HG03342 (cell line): Measurements from ENCODE around the gene SLC40A1.
"Not testable (repeated sequence)": the region's sequence is repeated elsewhere in the genome, so short reads cannot be mapped to it uniquely, and the experiment has no call there.

Experiments used
- ATAC-seq: cut with Tn5 transposase; IDR thresholded peaks from one replicate; pipeline ENCODE4 v1.9.1; 2021; ENCODE audit warnings: mild to moderate bottlenecking, moderate library complexity; ENCODE audit not compliant: unreplicated experiment

SLC40A1 gene

GRCh38 chr2:189580658-189581353, at the start of gene SLC40A1:
SLC40A1 (minus strand) TSS chr2:189580786; CDS start chr2:189580460, 326 bp downstream.
- ATAC-seq: peak; percentile 64

- ATAC-seq: no peak
These were observed 49.2 kb upstream of the SLC40A1 start for GRCh38 chr2:189629531-189630453.

- no peak for ATAC-seq
These were observed 48.4 kb upstream of the SLC40A1 start for GRCh38 chr2:189628817-189629530.

GRCh38 chr2:189627789-189628188, 47.2 kb upstream of the SLC40A1 start:
- no peak for ATAC-seq

- ATAC-seq: no peak
These were observed 45.0 kb upstream of the SLC40A1 start for GRCh38 chr2:189625636-189626035.

GRCh38 chr2:189624648-189625355, 44.2 kb upstream of the SLC40A1 start:
- ATAC-seq: no peak

GRCh38 chr2:189623049-189623448, 42.5 kb upstream of the SLC40A1 start:
- no peak for ATAC-seq

- ATAC-seq: no peak
These were observed 41.2 kb upstream of the SLC40A1 start for GRCh38 chr2:189621781-189622180.

- ATAC-seq: no peak
These were observed 37.6 kb upstream of the SLC40A1 start for GRCh38 chr2:189618197-189618596.

- no peak for ATAC-seq
These were observed 34.0 kb upstream of the SLC40A1 start for GRCh38 chr2:189614585-189614984.

- ATAC-seq: no peak
These were observed 33.2 kb upstream of the SLC40A1 start for GRCh38 chr2:189613650-189614420.

- ATAC-seq: no peak
These were observed 32.6 kb upstream of the SLC40A1 start for GRCh38 chr2:189613077-189613636.

GRCh38 chr2:189610700-189611099, 30.1 kb upstream of the SLC40A1 start:
- no peak for ATAC-seq

- ATAC-seq: no peak
These were observed 29.3 kb upstream of the SLC40A1 start for GRCh38 chr2:189609853-189610252.

GRCh38 chr2:189609423-189609816, 28.8 kb upstream of the SLC40A1 start:
- no peak for ATAC-seq

GRCh38 chr2:189608795-189609422, 28.3 kb upstream of the SLC40A1 start:
- ATAC-seq: no peak

- ATAC-seq: no peak
These were observed 27.6 kb upstream of the SLC40A1 start for GRCh38 chr2:189608170-189608569.

GRCh38 chr2:189602233-189602632, 21.6 kb upstream of the SLC40A1 start:
- no peak for ATAC-seq

GRCh38 chr2:189601652-189602051, 21.1 kb upstream of the SLC40A1 start:
- not testable (repeated sequence) for ATAC-seq
